GM23338 (cell line): ENCODE results near the gene BATF2. TPM values are rescaled to one million over a fixed set of nuclear protein-coding genes. Genes with fewer than 3 reads are reported as not detected.

Experiments
- ATAC-seq: fragments of 200-7000 bp; cut with Tn5 transposase; 3 replicates; pipeline ENCODE4 v1.9.1; 2020
- DNase-seq: peaks from one replicate; pipeline ENCODE4 v3.0.0-alpha.2; 2015; ENCODE audit warnings: low spot score
- H2AFZ ChIP-seq: fragments of 200-600 bp; sonication (generic); 2 replicates; pipeline ENCODE4 v1.8.0; 2016; ENCODE audit warnings: antibody characterized with exemption, mild to moderate bottlenecking, moderate library complexity
- H3F3A ChIP-seq: fragments of 200-600 bp; sonication (generic); replicated peaks from 2 replicates; pipeline ENCODE4 v1.8.0; 2017; ENCODE audit warnings: antibody characterized with exemption, mixed run types, low read depth
- H3K27ac ChIP-seq: fragments of 200-600 bp; sonication (generic); 2 replicates; pipeline ENCODE4 v1.6.1; 2016; ENCODE audit warnings: low read depth
- H3K27me3 ChIP-seq: fragments of 200-600 bp; sonication (generic); 2 replicates; pipeline ENCODE4 v1.8.0; 2016; ENCODE audit warnings: mild to moderate bottlenecking, mixed run types, moderate library complexity; ENCODE audit not compliant: insufficient read depth
- H3K36me3 ChIP-seq: fragments of 200-600 bp; sonication (generic); 2 replicates; pipeline ENCODE4 v1.8.0; 2016; ENCODE audit warnings: mild to moderate bottlenecking; ENCODE audit not compliant: insufficient read depth
- H3K4me1 ChIP-seq: fragments of 200-600 bp; sonication (generic); 2 replicates; pipeline ENCODE4 v1.8.0; 2016; ENCODE audit warnings: mild to moderate bottlenecking, moderate library complexity; ENCODE audit not compliant: insufficient read depth
- H3K4me2 ChIP-seq: fragments of 200-600 bp; sonication (generic); 2 replicates; pipeline ENCODE4 v1.7.1; 2017; ENCODE audit warnings: mixed run types
- H3K4me3 ChIP-seq: fragments of 200-600 bp; sonication (generic); 2 replicates; pipeline ENCODE4 v1.6.1; 2016; ENCODE audit warnings: mixed run types
- H3K79me2 ChIP-seq: fragments of 200-600 bp; sonication (generic); replicated peaks from 2 replicates; pipeline ENCODE4 v1.8.0; 2017; ENCODE audit warnings: mild to moderate bottlenecking; ENCODE audit not compliant: insufficient read depth
- H3K9me2 ChIP-seq: fragments of 200-600 bp; sonication (generic); 2 replicates; pipeline ENCODE4 v1.8.0; 2017; ENCODE audit not compliant: insufficient read depth
- H4K20me1 ChIP-seq: fragments of 200-600 bp; sonication (generic); replicated peaks from 2 replicates; pipeline ENCODE4 v1.8.0; 2017; ENCODE audit warnings: mild to moderate bottlenecking; ENCODE audit not compliant: insufficient read depth
- H3K27ac Mint-ChIP-seq: 2 replicates; pipeline ENCODE4 v1.8.0; 2020; ENCODE audit warnings: inconsistent platforms, mild to moderate bottlenecking, moderate library complexity, mixed read lengths
- H3K27me3 Mint-ChIP-seq: 3 replicates; pipeline ENCODE4 v1.8.0; 2022; ENCODE audit warnings: low read depth, mild to moderate bottlenecking, moderate library complexity, mixed read lengths, inconsistent platforms; ENCODE audit not compliant: insufficient read depth, poor library complexity
- H3K36me3 Mint-ChIP-seq: 3 replicates; pipeline ENCODE4 v1.8.0; 2021; ENCODE audit warnings: low read depth, mild to moderate bottlenecking, inconsistent platforms, moderate library complexity, mixed read lengths
- H3K4me1 Mint-ChIP-seq: 3 replicates; pipeline ENCODE4 v1.8.0; 2020; ENCODE audit warnings: mild to moderate bottlenecking, inconsistent platforms, mixed read lengths
- H3K4me3 Mint-ChIP-seq: 3 replicates; pipeline ENCODE4 v1.8.0; 2021; ENCODE audit warnings: moderate library complexity, mild to moderate bottlenecking, inconsistent platforms, mixed read lengths
- H3K9me3 Mint-ChIP-seq: 3 replicates; pipeline ENCODE4 v1.8.0; 2020; ENCODE audit warnings: moderate library complexity, mild to moderate bottlenecking, inconsistent platforms, mixed read lengths
- CREB1 ChIP-seq: fragments of 250-450 bp; sonication (Bioruptor Pico); IDR thresholded peaks from 2 replicates; pipeline ENCODE4 v1.5.0; 2020; ENCODE audit warnings: low read depth, mild to moderate bottlenecking, moderate library complexity
- ETS1 ChIP-seq: IDR thresholded peaks from 2 replicates; pipeline ENCODE4 v1.6.1; 2016; ENCODE audit warnings: antibody characterized with exemption
- EZH2 ChIP-seq: fragments of 200-600 bp; sonication (generic); IDR thresholded peaks from one replicate; pipeline ENCODE4 v1.8.0; 2017; ENCODE audit warnings: antibody characterized with exemption, mild to moderate bottlenecking, low read depth; ENCODE audit not compliant: unreplicated experiment
- EZH2phosphoT487 ChIP-seq: fragments of 200-600 bp; sonication (generic); IDR thresholded peaks from one replicate; pipeline ENCODE4 v1.8.1; 2018; ENCODE audit warnings: antibody characterized with exemption; ENCODE audit not compliant: unreplicated experiment
- JUNB ChIP-seq: IDR thresholded peaks from one replicate; pipeline ENCODE4 v1.6.1; 2016; ENCODE audit warnings: antibody characterized with exemption; ENCODE audit not compliant: unreplicated experiment
- NANOG ChIP-seq: IDR thresholded peaks from 2 replicates; pipeline ENCODE4 v1.6.1; 2016; ENCODE audit warnings: antibody characterized with exemption, borderline replicate concordance
- POLR2AphosphoS5 ChIP-seq: IDR thresholded peaks from 2 replicates; pipeline ENCODE4 v1.6.1; 2016; ENCODE audit warnings: antibody characterized with exemption, low read depth
- STAT1 ChIP-seq: IDR thresholded peaks from one replicate; pipeline ENCODE4 v1.6.1; 2016; ENCODE audit warnings: antibody characterized with exemption; ENCODE audit not compliant: unreplicated experiment
- ZNF114 ChIP-seq: fragments of 250-450 bp; sonication (Bioruptor Pico); IDR thresholded peaks from 2 replicates; pipeline ENCODE4 v1.5.0; 2020; ENCODE audit warnings: mild to moderate bottlenecking, moderate library complexity
- ZNF331 ChIP-seq: fragments of 250-450 bp; sonication (Bioruptor Pico); IDR thresholded peaks from 2 replicates; pipeline ENCODE4 v1.5.0; 2020; ENCODE audit warnings: low read depth, mild to moderate bottlenecking, moderate library complexity
- ZNF462 ChIP-seq: fragments of 250-450 bp; sonication (Bioruptor Pico); IDR thresholded peaks from 2 replicates; pipeline ENCODE4 v1.5.0; 2020; ENCODE audit warnings: mild to moderate bottlenecking, moderate library complexity
- polyA plus RNA-seq: library from polyadenylated mRNA; unstranded; fragments of >200 nt; fragmentation: Nextera tagmentation; extraction: Ambion mirVana; gene quantifications from 2 replicates; pipeline ENCODE4 v1.2.1, GENCODE V29; 2016
- total RNA-seq: library from RNA; depleted of rRNA; stranded (reverse); fragments of >200 nt; shearing (Covaris generic); gene quantifications from 2 replicates; pipeline ENCODE4 v1.2.3, GENCODE V29; 2014
- TF ChIP-seq, protein P1 (sequence below), 2 experiments: fragments of 200-600 bp in 1 of 2; sonication (generic) in 1 of 2; conservative IDR thresholded peaks; 2 replicates each; pipeline versions ENCODE4 v1.5.1 to v1.6.1; 2016 to 2017; ENCODE audit warnings: antibody characterized with exemption in 2 of 2, low read depth in 2 of 2, mild to moderate bottlenecking in 2 of 2, moderate library complexity in 1 of 2
- TF ChIP-seq, protein P2 (sequence below): IDR thresholded peaks from one replicate; pipeline ENCODE4 v1.6.1; 2018; ENCODE audit warnings: antibody characterized with exemption; ENCODE audit not compliant: unreplicated experiment

BATF2 gene
- total and polyA plus RNA-seq, 2 experiments from 2014 or later, result 0.53 to 1.6 TPM

DNA sequence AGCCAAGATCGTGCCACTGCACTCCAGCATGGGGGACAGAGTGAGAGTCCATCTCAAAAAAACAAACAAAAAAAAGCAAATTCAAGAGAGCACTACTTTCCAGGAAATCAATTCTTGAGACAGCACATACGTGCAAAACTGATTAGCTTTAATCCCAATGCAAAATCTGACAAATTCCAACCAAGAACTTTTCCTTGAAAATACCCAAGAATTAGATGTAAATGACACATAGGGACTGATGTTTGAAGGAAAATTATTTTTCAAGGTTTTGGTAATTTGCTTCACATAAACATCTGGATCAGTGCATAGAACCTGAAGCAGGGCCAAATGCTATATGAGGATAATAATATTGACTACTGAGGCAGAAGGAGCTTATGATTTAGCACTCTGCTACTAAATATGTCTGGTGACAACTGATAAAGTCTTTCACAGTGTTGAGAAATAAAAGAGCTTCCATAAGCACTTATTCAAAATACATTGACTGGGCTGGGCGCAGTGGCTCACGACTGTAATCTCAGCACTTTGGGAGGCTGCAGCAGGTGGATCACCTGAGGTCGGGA, 33.6 kb downstream of the BATF2 start (continued):
- TF ChIP-seq ZNF114 (CRISPR knock-in tag), result no peak

DNA sequence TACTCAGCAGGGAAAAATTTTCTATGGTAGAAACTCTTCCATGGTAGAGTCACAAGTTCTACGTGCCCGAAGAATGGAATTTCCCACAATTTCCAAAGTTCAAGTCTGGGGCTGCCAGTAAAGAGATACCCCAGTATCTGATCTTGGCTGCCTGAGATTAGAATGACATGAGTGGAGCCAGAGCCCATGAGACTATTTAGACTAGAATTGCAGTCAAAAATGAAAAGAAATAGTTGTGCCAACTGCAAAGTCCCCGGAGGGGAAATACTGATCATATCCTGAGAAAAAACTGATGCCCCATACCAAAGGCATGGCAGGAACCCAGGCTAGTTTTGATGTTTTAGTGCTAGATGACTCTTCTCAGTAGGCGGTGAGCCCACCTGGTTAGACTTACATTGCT, 36.1 kb downstream of the BATF2 start:
- H4K20me1 ChIP-seq, result no peaks in the 10 kb centered on the region

More for the DNA sequence above, 36.1 kb downstream of the BATF2 start:
- no peak for DNase-seq
- Histone ChIP-seq H3F3A (no peaks in the 10 kb centered on the region), H3K36me3 (no peaks in the 10 kb centered on the region), H3K4me3 (no peak overlapping the region), H3K4me2 (no peak overlapping the region), H3K9me2 (no peaks in the 10 kb centered on the region), H2AFZ (no peak overlapping the region), H3K4me1 (no peaks in the 10 kb centered on the region), H3K27ac (no peak overlapping the region), H3K79me2 (no peaks in the 10 kb centered on the region), H3K27me3 (peaks cover 3% of the 10 kb centered on the region; the same call in 1 of the 2 replicates)
- no peaks in the 10 kb centered on the region for H3K9me3 Mint-ChIP-seq
- peaks cover 5% of the 10 kb centered on the region for H3K27me3 Mint-ChIP-seq
- no peaks in the 10 kb centered on the region for H3K4me1 Mint-ChIP-seq
- no peak overlapping the region for H3K27ac Mint-ChIP-seq
- no peaks in the 10 kb centered on the region for H3K36me3 Mint-ChIP-seq
- TF ChIP-seq POLR2AphosphoS5 (no peak), EZH2phosphoT487 (no peak), ETS1 (no peak), ZNF114 (CRISPR knock-in tag) (no peak), EZH2 (no peak), CREB1 (CRISPR knock-in tag) (no peak), NANOG (no peak), JUNB (no peak), ZNF331 (CRISPR knock-in tag) (no peak), STAT1 (no peak), ZNF462 (CRISPR knock-in tag) (no peak)
- TF ChIP-seq, protein P1, sequence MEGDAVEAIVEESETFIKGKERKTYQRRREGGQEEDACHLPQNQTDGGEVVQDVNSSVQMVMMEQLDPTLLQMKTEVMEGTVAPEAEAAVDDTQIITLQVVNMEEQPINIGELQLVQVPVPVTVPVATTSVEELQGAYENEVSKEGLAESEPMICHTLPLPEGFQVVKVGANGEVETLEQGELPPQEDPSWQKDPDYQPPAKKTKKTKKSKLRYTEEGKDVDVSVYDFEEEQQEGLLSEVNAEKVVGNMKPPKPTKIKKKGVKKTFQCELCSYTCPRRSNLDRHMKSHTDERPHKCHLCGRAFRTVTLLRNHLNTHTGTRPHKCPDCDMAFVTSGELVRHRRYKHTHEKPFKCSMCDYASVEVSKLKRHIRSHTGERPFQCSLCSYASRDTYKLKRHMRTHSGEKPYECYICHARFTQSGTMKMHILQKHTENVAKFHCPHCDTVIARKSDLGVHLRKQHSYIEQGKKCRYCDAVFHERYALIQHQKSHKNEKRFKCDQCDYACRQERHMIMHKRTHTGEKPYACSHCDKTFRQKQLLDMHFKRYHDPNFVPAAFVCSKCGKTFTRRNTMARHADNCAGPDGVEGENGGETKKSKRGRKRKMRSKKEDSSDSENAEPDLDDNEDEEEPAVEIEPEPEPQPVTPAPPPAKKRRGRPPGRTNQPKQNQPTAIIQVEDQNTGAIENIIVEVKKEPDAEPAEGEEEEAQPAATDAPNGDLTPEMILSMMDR (conservative IDR thresholded peaks at IDR 0.05; ENCODE audit: low read depth in 2 of 2), result no peak
- TF ChIP-seq, protein P2, sequence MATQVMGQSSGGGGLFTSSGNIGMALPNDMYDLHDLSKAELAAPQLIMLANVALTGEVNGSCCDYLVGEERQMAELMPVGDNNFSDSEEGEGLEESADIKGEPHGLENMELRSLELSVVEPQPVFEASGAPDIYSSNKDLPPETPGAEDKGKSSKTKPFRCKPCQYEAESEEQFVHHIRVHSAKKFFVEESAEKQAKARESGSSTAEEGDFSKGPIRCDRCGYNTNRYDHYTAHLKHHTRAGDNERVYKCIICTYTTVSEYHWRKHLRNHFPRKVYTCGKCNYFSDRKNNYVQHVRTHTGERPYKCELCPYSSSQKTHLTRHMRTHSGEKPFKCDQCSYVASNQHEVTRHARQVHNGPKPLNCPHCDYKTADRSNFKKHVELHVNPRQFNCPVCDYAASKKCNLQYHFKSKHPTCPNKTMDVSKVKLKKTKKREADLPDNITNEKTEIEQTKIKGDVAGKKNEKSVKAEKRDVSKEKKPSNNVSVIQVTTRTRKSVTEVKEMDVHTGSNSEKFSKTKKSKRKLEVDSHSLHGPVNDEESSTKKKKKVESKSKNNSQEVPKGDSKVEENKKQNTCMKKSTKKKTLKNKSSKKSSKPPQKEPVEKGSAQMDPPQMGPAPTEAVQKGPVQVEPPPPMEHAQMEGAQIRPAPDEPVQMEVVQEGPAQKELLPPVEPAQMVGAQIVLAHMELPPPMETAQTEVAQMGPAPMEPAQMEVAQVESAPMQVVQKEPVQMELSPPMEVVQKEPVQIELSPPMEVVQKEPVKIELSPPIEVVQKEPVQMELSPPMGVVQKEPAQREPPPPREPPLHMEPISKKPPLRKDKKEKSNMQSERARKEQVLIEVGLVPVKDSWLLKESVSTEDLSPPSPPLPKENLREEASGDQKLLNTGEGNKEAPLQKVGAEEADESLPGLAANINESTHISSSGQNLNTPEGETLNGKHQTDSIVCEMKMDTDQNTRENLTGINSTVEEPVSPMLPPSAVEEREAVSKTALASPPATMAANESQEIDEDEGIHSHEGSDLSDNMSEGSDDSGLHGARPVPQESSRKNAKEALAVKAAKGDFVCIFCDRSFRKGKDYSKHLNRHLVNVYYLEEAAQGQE, result no peak
- no peak for ATAC-seq
- H3K4me3 Mint-ChIP-seq, result no peak overlapping the region
